ENCODE results near the gene PARPBP.
A peak's percentile ranks its signal among the peaks of the same experiment; 100 is the strongest.

PARPBP gene

GRCh38 chr12:102182635-102183034 is 62.7 kb downstream of the PARPBP start:
- TF ChIP-seq CTCF (IDR thresholded peaks at IDR 0.05; ENCODE audit: low read depth, low read length) = no peak
- H3K4me3 ChIP-seq (replicated peaks in 1 of 2; ENCODE audit: low read depth in 2 of 2, low read length in 2 of 2) = no peak overlapping the region
- peak in 1 of 2 donors; percentile 40 for DNase-seq (ENCODE audit: low read depth in 2 of 2)

- TF ChIP-seq CTCF (IDR thresholded peaks at IDR 0.05; ENCODE audit: low read depth, low read length) = no peak
- DNase-seq (ENCODE audit: low read depth in 2 of 2) = no peak
- no peak overlapping the region for H3K4me3 ChIP-seq (replicated peaks in 1 of 2; ENCODE audit: low read depth in 2 of 2, low read length in 2 of 2)
Observed at GRCh38 chr12:102195826-102196225, 75.8 kb downstream of the PARPBP start.

GRCh38 chr12:102197789-102198188 is 77.8 kb downstream of the PARPBP start, which contains the start of gene PMCH:
Gene PMCH (minus strand): TSS chr12:102197833. CDS start chr12:102197770, 63 bp downstream.
- H3K4me3 ChIP-seq (replicated peaks in 1 of 2; ENCODE audit: low read depth in 2 of 2, low read length in 2 of 2) = no peak within 1 kb of the TSS
- peak in 1 of 2 donors; percentile 70 for DNase-seq (ENCODE audit: low read depth in 2 of 2)
- TF ChIP-seq CTCF (IDR thresholded peaks at IDR 0.05; ENCODE audit: low read depth, low read length) = no peak

GRCh38 chr12:102201436-102202061 is 81.6 kb downstream of the PARPBP start:
- TF ChIP-seq CTCF (IDR thresholded peaks at IDR 0.05; ENCODE audit: low read depth, low read length) = no peak
- DNase-seq (ENCODE audit: low read depth in 2 of 2) = no peak
- no peak overlapping the region for H3K4me3 ChIP-seq (replicated peaks in 1 of 2; ENCODE audit: low read depth in 2 of 2, low read length in 2 of 2)

- no peak overlapping the region for H3K4me3 ChIP-seq (replicated peaks in 1 of 2; ENCODE audit: low read depth in 2 of 2, low read length in 2 of 2)
- peak in 1 of 2 donors; percentile 39 for DNase-seq (ENCODE audit: low read depth in 2 of 2)
- TF ChIP-seq CTCF (IDR thresholded peaks at IDR 0.05; ENCODE audit: low read depth, low read length) = no peak
Observed at GRCh38 chr12:102202556-102202955, 82.6 kb downstream of the PARPBP start.

GRCh38 chr12:102204025-102204424 is 84.0 kb downstream of the PARPBP start:
- no peak for TF ChIP-seq CTCF (IDR thresholded peaks at IDR 0.05; ENCODE audit: low read depth, low read length)
- no peak for DNase-seq (ENCODE audit: low read depth in 2 of 2)

More at GRCh38 chr12:102204025-102204424, 84.0 kb downstream of the PARPBP start:
- H3K4me3 ChIP-seq (replicated peaks in 1 of 2; ENCODE audit: low read depth in 2 of 2, low read length in 2 of 2) = no peak overlapping the region
